ENCODE data around the gene PSAT1. TPM values are rescaled to one million over a fixed set of nuclear protein-coding genes. Genes with fewer than 3 reads are reported as not detected.

Gene PSAT1
- polyA plus RNA-seq, 3 donors, result 0.05 to 4.7 (median 0.11) TPM

DNA sequence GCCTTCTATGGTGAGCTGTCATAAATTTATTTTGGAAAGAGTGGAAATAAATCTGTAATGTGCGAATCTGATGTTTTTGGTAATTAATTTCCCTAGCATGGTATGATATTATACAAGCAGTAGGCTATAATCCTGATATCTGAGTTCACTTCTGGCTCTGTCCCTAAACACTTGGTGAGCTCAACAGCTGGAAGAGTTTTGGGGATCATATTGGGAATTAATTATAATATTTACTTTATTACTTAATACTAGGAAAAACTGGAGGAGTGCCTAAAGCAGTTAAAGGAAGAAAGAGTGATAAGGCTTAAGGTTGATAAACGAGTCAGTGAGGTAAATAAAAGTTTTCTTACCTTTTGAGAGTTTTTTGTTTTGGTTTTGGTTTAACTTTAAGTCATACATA, 34.3 kb upstream of the PSAT1 start:
- Histone ChIP-seq H3K27ac (ENCODE audit: low read depth in 1 of 2, low read length in 2 of 2) (no peak overlapping the region), H3K4me2 (replicated peaks; ENCODE audit: extremely low read depth, low read length, poor library complexity, severe bottlenecking) (no peak overlapping the region), H3K79me2 (ENCODE audit: insufficient read depth, low read length) (no peaks in the 10 kb centered on the region), H4K20me1 (ENCODE audit: insufficient read depth, low read length) (no peaks in the 10 kb centered on the region), H3K27me3 (ENCODE audit: control insufficient read depth in 2 of 2, insufficient read depth in 2 of 2, low read length in 2 of 2) (no peaks in the 10 kb centered on the region), H3K9ac (ENCODE audit: insufficient read depth, low read length, poor library complexity, severe bottlenecking) (no peak overlapping the region), H2AFZ (ENCODE audit: insufficient read depth, low read depth, low read length, poor library complexity, severe bottlenecking) (no peak overlapping the region), H3K4me3 (replicated peaks in 1 of 3; ENCODE audit: low read depth in 2 of 3, low read length in 3 of 3) (no peak overlapping the region), H3K36me3 (replicated peaks in 1 of 2; ENCODE audit: control insufficient read depth in 1 of 2, insufficient read depth in 2 of 2, low read length in 2 of 2) (peaks cover 20 to 41% of the 10 kb centered on the region in 2 donors), H3K4me1 (ENCODE audit: control insufficient read depth in 1 of 2, insufficient read depth in 2 of 2, low read length in 2 of 2) (no peaks in the 10 kb centered on the region), H3K9me3 (replicated peaks in 1 of 2; ENCODE audit: control insufficient read depth in 1 of 2, insufficient read depth in 1 of 2, low read length in 2 of 2) (no peaks in the 10 kb centered on the region)
- no peaks in the 10 kb centered on the region for H3K4me1 Mint-ChIP-seq
- H3K4me3 Mint-ChIP-seq, result no peak overlapping the region
- H3K27ac Mint-ChIP-seq, result no peak overlapping the region
- DNase-seq, result no peak
- no peaks in the 10 kb centered on the region for H3K27me3 Mint-ChIP-seq (ENCODE audit: low read depth in 3 of 3)
- no peaks in the 10 kb centered on the region for H3K9me3 Mint-ChIP-seq
- H3K36me3 Mint-ChIP-seq, result peaks cover 38 to 39% of the 10 kb centered on the region in 2 donors
- TF ChIP-seq CTCF (IDR thresholded peaks at IDR 0.05), result no peak
- intact Hi-C loops (cut with micrococcal nuclease), result no loop called here
- no CpG with 5 or more reads among the region's 2 CpGs for WGBS (ENCODE audit: insufficient coverage)

GRCh38 chr9:78267889-78268288, 29.0 kb upstream of the PSAT1 start:
- no peaks in the 10 kb centered on the region for H3K79me2 ChIP-seq (ENCODE audit: insufficient read depth, low read length)
- H2AFZ ChIP-seq (ENCODE audit: insufficient read depth, low read depth, low read length, poor library complexity, severe bottlenecking), result no peak overlapping the region
- Mint-ChIP-seq H3K27me3 (ENCODE audit: low read depth in 3 of 3) (no peaks in the 10 kb centered on the region), H3K4me3 (no peak overlapping the region), H3K27ac (no peak overlapping the region), H3K36me3 (peaks cover 55 to 66% of the 10 kb centered on the region in 2 donors), H3K9me3 (peaks cover 0 to 3% (median 0%) of the 10 kb centered on the region in 7 donors), H3K4me1 (no peaks in the 10 kb centered on the region)
- no peak overlapping the region for H3K27ac ChIP-seq (ENCODE audit: low read depth in 1 of 2, low read length in 2 of 2)
- no peaks in the 10 kb centered on the region for H3K27me3 ChIP-seq (ENCODE audit: control insufficient read depth in 2 of 2, insufficient read depth in 2 of 2, low read length in 2 of 2)
- H3K36me3 ChIP-seq (replicated peaks in 1 of 2; ENCODE audit: control insufficient read depth in 1 of 2, insufficient read depth in 2 of 2, low read length in 2 of 2), result peaks cover 22 to 72% of the 10 kb centered on the region in 2 donors
- DNase-seq, result no peak
- H4K20me1 ChIP-seq (ENCODE audit: insufficient read depth, low read length), result no peaks in the 10 kb centered on the region
- no peak overlapping the region for H3K4me3 ChIP-seq (replicated peaks in 1 of 3; ENCODE audit: low read depth in 2 of 3, low read length in 3 of 3)
- H3K9me3 ChIP-seq (replicated peaks in 1 of 2; ENCODE audit: control insufficient read depth in 1 of 2, insufficient read depth in 1 of 2, low read length in 2 of 2), result no peaks in the 10 kb centered on the region
- 100% methylated on average over 3 of the region's 4 CpGs for WGBS (ENCODE audit: insufficient coverage)
- H3K9ac ChIP-seq (ENCODE audit: insufficient read depth, low read length, poor library complexity, severe bottlenecking), result no peak overlapping the region
- TF ChIP-seq CTCF (IDR thresholded peaks at IDR 0.05), result no peak
- intact Hi-C loops (cut with micrococcal nuclease), result no loop called here
- no peak overlapping the region for H3K4me2 ChIP-seq (replicated peaks; ENCODE audit: extremely low read depth, low read length, poor library complexity, severe bottlenecking)
- H3K4me1 ChIP-seq (ENCODE audit: control insufficient read depth in 1 of 2, insufficient read depth in 2 of 2, low read length in 2 of 2), result no peaks in the 10 kb centered on the region

Measured in CD14-positive monocyte (primary cell).